AG20443 (cell line): ENCODE results near the gene CCDC88A.

Experiments
- DNase-seq: peaks from one replicate; pipeline ENCODE4 v3.0.0; 2012; ENCODE audit warnings: low spot score, mixed read lengths

CCDC88A gene

DNA sequence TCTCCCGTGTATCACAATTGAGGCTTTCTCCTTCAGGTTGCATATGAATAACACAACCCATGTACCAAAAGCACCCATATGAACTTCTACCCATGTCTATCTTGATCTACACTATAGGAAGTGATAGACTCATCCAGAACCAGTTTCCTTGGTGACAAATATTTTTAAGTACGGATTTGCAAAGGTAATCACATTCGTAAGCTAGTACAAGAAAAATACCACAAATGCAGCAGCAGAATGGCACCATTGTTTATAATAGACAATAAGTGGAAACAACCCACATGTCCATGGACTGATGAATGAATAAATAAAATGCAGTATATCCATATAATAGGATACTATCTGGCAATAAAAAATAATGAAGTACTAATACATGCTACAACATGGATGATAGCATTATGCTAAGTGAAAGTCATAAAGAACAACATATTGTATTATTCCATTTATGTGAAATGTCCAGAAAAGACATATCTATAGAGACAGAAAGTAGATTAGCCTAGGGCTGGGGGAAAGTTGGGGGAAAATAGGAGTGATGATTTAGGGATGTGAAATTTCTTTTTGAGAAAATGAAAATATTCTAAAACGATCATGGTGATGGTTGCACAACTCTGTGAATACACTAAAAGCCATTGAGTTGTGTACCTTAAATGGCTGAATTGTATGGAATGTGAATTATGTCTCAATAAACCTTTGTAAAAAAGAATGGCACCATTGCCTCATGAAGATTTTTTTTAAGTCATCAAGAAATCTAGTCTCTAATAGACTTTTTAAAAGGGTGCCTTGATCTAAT lies 3.4 kb upstream of the CCDC88A start:
- no peak for DNase-seq

DNA sequence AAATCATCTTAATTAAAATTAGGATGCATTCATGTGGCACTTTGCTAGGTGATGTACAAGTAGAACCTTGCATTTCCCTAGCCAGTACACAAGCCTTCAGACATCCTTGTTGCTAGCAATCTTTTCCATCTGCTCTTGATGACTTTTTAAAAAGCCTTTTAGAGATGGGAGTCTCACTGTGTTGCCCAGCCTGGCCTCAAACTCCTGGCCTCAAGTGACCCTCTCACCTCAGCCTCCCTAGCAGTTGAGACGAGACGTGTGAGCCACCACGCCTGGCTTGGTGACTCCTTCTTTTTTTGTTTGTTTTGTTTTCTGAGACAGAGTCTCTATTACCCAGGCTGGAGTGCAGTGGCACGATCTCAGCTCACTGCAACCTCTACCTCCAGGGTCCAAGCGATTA lies 1.7 kb upstream of the CCDC88A start:
- DNase-seq = no peak

DNA sequence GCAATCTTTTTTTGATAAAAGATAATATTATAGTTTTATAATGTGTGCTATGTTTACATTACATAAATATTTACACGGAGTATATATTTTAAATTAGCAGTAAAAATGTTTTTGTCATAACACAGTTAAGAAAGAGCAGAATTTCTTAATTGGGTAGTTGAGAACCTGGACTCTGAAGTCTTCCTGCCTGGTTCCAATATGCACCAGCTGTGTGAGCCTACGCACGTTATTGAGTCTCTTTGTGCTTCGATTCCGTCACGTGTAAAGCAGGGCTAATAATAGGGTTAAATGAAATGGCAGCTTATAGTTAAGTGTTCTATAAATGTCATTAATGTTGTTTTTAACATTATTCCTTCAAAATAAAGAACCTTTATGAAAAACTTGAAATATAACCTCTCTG lies 1.2 kb upstream of the CCDC88A start:
- DNase-seq = no peak

DNA sequence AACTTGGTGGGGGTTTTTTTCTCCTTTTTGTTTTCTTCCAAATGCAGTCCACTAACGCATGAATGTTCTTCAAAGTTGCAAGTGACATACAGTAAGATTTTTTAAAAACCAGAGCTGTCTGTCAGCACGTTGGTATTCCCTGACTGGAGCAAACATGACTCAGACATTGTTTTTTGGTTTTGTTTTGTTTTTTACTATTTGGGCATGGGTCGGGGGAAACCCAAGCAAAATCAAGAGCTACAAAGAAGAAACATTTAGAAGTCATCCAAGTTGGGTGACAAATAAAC lies 726 bp upstream of the CCDC88A start:
- DNase-seq = no peak

DNA sequence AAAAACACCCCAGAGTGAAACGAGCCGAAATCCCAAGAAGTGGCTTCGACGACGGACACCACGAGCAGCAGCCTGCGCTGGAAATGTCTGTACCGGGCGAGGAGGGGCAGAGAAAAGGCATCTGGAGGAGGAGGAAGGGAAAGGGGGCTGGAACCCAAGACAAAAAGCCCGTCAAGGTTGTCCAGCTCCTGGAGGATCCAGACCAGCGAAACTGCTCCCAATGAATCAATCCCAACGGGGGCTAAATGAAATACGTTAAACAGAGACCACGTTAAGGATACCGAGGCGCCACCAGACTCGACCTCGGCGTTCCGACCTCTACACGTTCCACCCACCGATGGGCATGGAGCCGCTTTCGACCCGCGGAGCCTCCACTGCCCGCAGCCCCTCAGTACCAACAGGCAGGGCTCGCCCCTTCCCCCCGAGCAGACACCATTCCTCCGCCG lies 400 bp downstream of the CCDC88A start:
- peak; percentile 18 for DNase-seq

DNA sequence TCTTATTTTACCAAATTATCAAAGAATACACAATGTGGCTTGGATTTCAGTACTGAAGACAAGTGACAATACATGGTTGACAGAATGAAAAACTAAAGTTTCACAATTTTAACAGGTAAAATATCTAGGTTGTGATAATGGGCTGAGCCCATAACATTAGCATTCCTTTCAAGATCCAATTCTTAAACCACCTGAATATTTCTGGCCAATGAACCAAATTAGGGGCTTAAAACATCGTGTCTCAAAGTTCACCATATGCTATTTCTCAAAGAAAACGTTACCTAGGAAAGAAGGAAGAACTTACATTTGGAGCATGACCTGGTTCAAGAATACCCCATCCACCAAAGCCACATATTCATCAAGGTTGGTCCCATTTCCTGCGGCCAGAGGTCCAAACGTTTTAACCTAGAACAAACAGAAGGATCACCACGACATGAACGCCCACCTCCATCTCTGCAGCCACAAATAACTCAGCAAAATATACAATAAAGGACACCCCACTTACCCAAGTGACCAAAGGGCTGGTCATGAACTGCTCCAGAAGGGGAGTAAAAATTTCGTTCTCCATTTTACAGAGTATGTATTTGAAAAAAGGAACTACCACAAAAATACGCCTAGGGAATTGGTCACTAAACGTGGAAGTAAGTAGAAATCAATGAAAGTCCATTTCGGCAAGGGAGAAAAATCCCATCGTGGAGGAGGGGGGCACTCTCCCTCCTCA lies 984 bp downstream of the CCDC88A start:
- no peak for DNase-seq

DNA sequence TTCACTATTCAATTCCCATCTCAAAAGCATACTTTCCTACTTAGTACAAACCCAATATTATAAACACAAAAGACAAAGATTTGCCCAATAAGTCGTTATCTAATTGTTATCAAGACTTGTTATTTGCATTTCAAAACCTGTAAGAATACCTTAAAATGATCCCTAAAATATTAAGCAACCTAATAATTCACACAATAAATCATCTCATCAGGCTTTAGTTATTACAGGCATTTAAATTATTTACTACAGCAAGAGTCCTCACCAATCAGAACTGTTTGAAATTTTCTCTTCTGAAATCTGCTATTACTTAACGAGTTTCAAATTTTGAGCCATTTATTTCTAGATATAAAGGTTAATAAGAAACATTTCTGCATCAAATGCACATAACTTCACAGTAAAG lies 1.6 kb downstream of the CCDC88A start:
- no peak for DNase-seq

DNA sequence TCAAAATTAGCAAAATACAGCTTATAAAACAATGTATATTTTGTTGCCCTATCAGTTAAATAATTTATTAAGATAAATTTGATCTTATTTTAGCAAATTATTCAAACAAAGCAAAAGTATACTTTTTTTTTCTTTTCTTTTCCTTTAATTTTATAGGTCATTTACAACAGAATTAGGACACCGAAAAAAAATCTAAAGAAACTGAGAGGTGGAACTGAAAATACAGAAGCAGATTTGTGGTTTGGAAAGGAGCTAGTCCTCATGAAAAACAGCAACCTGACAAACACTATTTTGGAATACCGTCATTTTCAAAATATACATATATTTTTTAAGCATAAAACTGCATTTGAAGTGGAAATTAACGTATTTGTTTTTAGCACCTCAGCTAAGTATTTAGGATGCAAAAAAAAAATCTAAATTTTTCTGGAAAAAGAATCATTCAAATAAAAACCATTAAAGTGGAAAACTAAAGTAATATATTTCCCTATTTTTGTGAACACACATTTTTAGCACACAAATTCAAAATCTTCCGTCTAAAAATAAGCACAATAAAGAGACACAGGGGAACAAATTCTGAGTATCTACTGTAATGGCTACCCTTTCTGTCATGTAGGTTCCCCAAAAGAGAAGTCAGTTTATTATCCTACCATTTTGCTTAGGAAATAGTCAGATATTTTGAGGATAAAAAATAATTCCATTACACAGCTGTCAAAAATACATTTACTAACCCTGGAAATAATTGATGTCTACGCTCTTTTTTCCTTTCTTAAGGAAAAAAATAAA lies 2.7 kb downstream of the CCDC88A start:
- DNase-seq = no peak

DNA sequence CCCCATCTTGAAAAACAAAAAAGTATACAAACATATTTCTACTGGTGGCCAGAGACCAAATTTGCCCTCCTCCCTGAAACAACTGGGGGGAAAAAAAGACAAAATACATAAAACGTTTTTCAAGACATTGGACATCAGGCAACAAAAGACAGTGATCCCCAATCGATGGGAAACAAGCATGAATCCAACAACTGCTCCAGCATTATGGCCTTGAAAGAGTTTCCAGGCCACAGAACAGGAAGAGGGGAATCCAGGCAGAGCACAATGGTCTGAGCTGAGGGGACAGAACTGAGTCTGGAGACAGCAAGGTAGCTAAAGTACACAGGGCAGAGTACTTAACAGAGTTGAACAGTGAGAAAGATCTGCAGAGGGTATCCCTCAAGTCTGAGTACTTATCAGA lies 4.4 kb downstream of the CCDC88A start:
- DNase-seq = no peak

DNA sequence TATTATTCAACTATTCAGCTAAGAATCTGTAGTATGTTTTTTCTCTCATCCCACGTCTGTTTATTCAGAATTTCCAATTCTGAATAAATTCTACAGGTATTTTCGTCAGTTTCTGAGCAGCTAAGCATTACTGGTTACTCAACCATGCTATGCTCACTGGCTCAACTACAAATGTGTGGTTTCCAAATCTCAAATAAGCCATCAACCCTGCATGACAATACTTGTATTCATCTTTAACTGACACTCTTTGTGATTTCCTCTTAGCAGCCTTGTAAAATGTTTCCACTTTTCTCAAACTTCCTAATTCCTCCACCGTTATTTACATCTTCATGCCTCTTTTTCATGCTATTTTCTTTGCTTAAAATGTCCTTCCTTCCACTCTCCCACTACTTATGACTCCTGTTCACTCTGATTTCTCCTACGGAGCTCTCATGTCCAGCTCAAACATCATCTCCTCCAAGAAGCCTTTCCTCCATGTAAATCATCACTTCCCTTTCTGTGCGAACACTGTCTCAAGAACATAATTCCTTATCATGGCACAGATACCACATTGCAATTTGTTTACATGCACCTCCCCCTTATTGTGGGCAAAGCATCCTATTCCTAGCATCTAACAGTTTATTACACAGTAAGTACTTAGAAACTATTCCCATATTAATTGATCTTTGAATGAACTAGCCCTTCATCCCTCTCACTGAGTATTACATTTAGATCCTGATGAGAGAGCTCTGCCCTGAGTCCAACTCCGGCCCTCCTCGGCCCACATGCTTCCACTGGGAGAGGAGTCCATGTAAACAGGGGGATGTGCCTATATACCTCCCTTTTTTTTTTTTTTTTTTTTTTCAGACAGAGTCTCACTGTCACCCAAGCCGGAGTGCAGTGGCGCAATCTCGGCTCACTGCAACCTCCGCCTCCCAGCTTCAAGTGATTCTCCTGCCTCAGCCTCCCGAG lies 10.5 kb downstream of the CCDC88A start:
- DNase-seq = peak; percentile 11

DNA sequence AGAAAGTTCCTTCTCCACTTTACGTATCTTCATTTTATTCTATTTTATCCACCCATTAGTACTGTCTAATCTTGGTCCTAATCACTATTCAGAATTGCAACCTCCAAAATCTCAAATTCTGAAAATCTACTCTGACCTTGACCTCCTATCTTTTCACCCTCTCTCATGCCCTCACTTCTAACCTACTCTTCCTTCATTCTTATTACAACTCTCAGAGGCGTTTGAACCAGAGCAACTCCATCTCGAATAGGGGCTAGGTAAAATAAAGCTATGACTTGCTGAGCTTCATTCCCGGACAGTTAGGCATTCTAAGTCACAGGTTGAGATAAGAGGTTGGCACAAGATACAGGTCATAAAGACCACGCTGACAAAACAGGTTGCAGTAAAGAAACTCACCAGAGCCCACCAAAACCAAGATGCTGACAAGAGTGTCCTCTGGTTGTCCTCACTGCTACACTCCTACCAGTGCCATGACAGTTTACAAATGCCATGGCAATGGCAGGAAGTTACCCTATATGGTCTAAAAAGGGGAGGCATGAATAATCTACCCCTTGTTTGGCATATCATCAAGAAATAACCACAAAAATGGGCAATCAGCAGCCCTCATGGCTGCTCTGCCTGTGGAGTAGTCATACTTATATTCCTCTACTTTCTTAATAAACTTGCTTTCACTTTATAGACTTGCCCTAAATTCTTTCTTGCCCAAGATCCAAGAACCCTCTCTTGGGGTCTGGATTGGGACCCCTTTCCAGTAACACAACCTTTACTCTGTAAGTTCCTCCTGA lies 11.4 kb downstream of the CCDC88A start:
- DNase-seq = no peak

DNA sequence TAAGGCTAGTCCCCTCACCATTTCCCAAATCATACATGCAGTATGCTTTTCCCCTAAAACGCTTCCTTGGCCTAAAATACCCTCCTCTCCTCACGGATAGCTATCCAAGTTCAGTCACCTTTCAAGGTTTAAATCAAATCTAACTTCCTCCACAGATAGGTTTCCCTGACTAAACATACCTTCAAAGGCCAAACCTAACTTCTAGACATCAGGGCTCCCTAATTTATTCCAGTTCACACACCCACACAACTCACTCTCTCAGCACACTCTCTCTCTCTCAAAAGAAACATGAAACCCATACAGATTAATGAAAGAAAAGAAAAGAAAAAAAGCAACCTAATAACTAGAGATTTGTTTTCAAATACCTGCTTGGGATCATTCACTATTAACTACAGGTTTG lies 14.5 kb downstream of the CCDC88A start:
- no peak for DNase-seq

DNA sequence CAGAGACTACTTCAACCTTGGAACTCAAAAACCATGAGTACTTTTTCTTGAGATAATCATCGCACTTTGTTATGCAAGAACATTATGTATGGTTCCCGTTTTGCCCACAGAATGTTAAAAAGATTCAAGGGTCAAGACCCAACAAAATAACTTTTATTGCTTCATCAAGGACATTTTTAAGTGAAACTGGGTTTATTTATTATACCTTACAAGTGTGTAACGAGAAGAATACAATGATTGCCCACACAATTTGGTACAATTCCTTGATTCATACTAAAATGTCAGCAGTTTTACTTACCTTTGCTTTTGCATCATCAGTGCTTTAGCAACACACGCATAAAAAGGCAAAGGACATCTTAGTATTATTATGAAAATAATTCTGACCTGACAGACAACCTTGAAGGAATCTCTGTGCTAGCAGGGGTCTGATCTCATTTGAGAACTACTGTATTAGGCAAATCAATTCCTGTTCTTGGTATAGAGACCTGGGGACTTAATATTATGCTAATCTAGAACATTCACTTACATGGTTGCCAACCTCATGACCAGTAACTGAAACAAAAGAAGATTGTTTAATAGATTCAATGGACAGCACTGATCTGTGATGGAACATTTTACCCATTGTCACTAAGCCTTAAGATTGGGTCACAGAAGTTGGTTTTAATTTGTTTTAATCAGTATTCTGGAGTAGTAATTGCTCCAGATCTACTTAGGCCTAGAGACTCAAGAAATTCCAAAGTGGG lies 16.2 kb downstream of the CCDC88A start:
- DNase-seq = no peak

DNA sequence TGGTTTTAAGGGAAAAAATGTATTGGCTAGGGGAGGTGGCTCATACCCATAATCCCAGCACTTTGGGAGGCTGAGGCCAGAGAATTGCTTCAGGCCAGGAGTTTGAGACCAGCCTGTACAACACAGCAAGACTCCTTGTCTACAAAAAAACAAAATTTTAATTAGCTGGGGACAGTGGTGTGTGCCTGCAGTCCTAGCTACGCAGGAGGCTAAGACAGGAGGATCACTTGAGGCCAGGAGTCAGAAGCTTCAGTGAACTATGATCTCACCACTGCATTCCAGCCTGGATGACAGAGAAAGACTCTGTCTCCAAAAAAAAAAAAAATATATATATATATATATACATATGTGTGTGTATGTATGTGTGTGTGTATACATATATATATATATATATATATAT lies 18.5 kb downstream of the CCDC88A start:
- DNase-seq = no peak

DNA sequence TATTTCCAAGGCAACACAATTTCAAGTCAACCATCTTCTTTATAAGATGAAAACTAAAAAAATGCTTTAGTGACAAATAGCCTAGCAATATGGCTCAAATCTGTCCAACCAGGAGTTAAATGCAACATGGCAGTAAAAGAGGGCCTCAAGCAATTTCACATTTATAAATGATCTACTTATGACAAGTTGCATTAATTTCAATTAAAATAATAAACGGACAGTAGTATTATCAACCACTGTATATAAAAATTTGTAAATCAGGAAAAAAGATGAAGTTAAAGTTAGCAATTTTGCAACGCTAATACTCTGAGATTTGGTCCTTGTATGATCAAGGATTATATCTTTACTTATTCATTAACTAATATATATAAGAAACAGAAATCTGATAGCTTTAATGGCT lies 19.3 kb downstream of the CCDC88A start:
- DNase-seq = no peak

DNA sequence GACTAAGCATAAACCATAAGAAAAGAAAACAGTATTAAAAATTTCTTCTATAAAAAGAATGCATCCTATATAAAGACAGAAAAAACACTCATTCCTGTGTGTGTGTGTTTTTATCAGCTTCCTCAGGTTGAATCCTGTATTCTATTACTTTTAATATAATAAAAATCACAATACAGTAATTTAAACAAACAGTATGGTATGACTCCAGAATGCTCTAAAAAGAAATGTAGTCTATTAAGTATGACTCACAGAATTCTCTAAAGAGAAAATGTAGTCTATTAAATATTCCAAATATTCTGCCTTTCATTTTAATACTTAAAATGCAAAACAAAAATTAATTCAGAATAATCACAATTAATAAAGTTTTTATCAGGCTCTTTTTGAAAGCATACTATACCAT lies 19.8 kb downstream of the CCDC88A start:
- DNase-seq = no peak

DNA sequence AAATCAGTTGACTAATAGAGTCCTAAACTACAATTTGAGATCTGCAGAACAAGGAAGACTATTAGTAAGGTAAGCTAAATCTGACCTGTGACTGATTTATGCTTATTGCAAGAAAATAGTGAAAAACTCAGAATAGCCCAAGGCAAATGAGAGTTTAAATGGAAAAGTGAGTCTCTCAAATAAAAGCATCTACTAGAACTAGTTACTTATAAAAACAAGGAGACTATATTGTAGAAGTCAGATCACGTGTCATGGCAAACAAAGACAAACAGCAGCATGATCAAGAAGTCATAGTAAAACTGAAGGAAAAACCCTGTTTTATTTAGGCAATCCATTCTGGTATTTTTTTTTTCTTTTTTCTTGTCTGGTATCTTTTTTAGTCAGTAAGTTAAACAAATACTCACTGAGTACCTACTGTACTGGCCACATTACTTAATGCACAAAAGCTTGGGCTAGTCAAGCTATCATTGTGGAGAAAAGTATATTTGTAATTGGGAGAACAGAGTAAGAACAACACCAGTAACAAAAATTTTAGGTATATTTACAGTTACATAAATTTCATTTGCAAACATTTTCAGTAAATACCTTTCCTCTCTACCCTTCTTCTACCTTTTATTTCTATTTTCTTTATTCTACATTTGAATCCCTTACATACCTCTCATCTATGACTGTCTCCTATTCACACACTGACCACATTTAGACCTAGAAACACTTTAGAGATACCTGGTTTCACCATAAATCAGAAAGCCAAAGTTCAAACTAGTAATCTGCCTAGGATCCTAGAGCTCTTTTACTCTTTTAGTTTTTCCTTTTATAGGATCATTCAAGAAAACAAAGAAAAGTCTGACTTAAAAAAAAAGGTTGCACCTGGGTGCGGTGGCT lies 23.7 kb downstream of the CCDC88A start:
- no peak for DNase-seq

DNA sequence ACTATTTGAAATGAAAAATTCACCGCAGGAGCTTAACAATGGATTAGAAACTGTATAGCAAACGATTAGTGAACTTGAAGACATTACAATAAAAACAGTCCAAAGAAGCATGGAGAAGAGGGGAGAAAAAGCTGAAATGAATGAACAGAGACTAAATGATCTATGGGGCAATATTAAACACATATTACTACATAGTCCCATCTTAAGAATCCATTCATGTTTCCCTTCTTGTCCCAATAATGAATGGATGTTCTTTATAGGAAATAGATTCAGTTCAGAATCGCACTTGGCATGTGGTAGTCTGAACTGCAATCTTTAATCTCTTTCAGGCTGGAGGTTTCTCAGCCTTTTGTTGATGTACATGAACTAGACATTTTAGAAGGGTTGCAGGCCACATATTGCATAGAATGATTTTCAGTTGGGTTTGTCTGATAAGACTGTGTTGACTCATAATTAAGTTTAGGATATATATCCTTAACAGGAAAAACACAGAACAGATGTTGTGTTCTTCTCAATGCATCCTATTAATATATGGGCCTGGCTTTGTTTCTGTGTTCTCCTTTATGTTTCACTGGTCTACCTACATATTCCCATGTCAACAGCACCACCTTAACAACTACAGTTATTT lies 27.9 kb downstream of the CCDC88A start:
- DNase-seq = no peak

DNA sequence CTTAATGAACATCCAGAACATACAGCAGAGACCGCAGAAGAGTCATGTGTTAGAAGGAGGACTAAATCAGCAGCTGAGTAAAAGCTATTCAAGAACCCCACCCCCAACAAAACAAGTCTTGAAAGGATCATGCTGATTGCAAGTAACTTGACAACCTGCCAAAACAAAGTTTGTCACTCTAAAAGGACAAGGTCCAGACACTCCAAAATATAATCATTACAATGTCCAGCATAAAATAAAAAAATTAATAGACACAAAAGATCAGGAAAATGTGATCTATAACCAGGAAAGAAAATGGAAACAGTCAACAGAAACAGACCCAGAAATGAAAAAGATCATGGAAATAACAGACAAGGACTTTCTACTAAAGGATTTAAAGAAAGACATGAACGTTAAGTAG lies 28.5 kb downstream of the CCDC88A start:
- DNase-seq = no peak
